GM12878 (cell line): ENCODE data around the gene POLA2.

ENCODE experiments used
- CEBPB ChIP-seq, 2 experiments: fragments of 150-350 bp in 1 of 2; IDR thresholded peaks; 2 replicates each; pipeline ENCODE4 v1.6.1; 2012 to 2014; ENCODE audit warnings: low read depth in 2 of 2, low read length in 2 of 2, borderline replicate concordance in 1 of 2, inconsistent platforms in 1 of 2
- POLR2AphosphoS5 ChIP-seq: IDR thresholded peaks from 2 replicates; pipeline ENCODE4 v1.6.1; 2011; ENCODE audit warnings: mild to moderate bottlenecking, low read length, inconsistent platforms
- TAF1 ChIP-seq: IDR thresholded peaks from 2 replicates; pipeline ENCODE4 v1.6.1; 2011; ENCODE audit warnings: mild to moderate bottlenecking, low read depth, low read length, borderline replicate concordance
- TF ChIP-seq, protein P1 (sequence below), 3 experiments: IDR thresholded peaks in 2 of 3; conservative IDR thresholded peaks in 1 of 3; 2 replicates each; pipeline ENCODE4 v1.5.1; 2011; ENCODE audit warnings: low read depth in 3 of 3, low read length in 3 of 3, mild to moderate bottlenecking in 3 of 3, control low read depth in 2 of 3, moderate library complexity in 2 of 3, inconsistent platforms in 1 of 3, mixed read lengths in 1 of 3; ENCODE audit not compliant: control insufficient read depth in 2 of 3, insufficient read depth in 1 of 3; ENCODE audit errors: extremely low read depth in 1 of 3

DNA sequence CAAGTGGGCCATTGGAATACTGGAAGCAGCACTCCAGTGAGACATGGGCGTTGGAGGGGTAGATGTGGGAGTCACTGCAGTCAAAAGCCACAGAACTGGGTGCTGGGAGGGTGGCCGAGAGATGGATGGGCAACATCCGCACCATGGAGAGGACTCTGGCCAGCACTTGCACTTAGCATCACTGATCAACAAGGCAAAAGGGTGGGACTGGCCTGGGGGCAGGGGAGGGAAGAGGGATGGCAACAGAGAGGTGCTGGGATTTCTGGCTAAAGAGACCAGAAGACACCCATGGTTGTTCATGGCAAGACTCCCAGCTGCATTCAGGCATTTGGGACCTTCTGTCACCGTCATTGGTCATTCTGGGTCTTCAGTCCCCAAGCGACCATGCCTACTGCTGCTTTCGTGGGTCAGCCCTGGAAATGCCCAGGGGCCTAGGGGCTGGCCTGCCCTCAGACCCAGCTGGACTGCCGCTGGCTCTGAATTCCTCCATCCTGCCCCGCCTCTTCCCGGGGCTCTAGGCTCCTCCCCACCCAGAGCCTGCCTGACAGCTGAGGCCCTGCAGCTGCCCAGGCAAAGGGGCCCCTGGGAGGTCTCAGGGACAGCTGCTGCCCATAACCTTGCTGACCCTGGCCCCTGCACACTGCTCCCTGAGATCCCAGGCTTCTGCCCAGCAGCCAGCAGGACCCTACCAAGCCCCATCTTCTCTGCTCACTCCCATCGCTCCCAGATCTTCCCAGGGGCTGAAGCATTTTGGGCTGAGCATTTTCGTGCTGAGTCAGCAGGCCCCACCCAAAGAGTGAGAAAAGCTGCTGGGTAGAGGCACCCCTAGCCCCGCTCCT is 39.9 kb downstream of the POLA2 start:
- TF ChIP-seq TAF1 (no peak), POLR2AphosphoS5 (no peak), CEBPB (IDR thresholded peaks at IDR 0.05; ENCODE audit: borderline replicate concordance in 1 of 2, low read depth in 2 of 2, low read length in 2 of 2) (no peak)
- TF ChIP-seq, protein P1, sequence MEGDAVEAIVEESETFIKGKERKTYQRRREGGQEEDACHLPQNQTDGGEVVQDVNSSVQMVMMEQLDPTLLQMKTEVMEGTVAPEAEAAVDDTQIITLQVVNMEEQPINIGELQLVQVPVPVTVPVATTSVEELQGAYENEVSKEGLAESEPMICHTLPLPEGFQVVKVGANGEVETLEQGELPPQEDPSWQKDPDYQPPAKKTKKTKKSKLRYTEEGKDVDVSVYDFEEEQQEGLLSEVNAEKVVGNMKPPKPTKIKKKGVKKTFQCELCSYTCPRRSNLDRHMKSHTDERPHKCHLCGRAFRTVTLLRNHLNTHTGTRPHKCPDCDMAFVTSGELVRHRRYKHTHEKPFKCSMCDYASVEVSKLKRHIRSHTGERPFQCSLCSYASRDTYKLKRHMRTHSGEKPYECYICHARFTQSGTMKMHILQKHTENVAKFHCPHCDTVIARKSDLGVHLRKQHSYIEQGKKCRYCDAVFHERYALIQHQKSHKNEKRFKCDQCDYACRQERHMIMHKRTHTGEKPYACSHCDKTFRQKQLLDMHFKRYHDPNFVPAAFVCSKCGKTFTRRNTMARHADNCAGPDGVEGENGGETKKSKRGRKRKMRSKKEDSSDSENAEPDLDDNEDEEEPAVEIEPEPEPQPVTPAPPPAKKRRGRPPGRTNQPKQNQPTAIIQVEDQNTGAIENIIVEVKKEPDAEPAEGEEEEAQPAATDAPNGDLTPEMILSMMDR (IDR thresholded peaks at IDR 0.05 in 2 of 3, conservative IDR thresholded peaks at IDR 0.05 in 1 of 3; ENCODE audit: control insufficient read depth in 2 of 3, extremely low read depth in 1 of 3, insufficient read depth in 1 of 3, low read depth in 3 of 3, low read length in 3 of 3), result no peak
